HG02571 (cell line): ENCODE measurements around the gene BRD3.
"Not testable (repeated sequence)": the region's sequence is repeated elsewhere in the genome, so short reads cannot be mapped to it uniquely, and the experiment has no call there.

Source experiments
- ATAC-seq: cut with Tn5 transposase; IDR thresholded peaks from one replicate; pipeline ENCODE4 v1.9.1; 2021; ENCODE audit warnings: mild to moderate bottlenecking, moderate library complexity; ENCODE audit not compliant: unreplicated experiment

BRD3 gene

GRCh38 chr9:133995012-133995896, 72.6 kb downstream of the BRD3 start:
- no peak for ATAC-seq

- ATAC-seq: no peak
Measured at GRCh38 chr9:133994353-133995011, 73.3 kb downstream of the BRD3 start.

- ATAC-seq: no peak
Measured at GRCh38 chr9:133993635-133994253, 74.1 kb downstream of the BRD3 start.

- ATAC-seq: peak; percentile 48
Measured at GRCh38 chr9:133992780-133993634, 74.8 kb downstream of the BRD3 start.

GRCh38 chr9:133991964-133992779, 75.7 kb downstream of the BRD3 start, which contains the start of gene VAV2:
Gene VAV2, minus strand, starts transcription at chr9:133992324. Its CDS starts 46 bp downstream, at chr9:133992278.
- ATAC-seq: peak; percentile 51

- no peak for ATAC-seq
Measured at GRCh38 chr9:133991214-133991921, 76.5 kb downstream of the BRD3 start.

GRCh38 chr9:133990366-133991213, 77.2 kb downstream of the BRD3 start:
- ATAC-seq: no peak

- ATAC-seq: no peak
Measured at GRCh38 chr9:133989625-133990365, 78.0 kb downstream of the BRD3 start.

- not testable (repeated sequence) for ATAC-seq
Measured at GRCh38 chr9:133988771-133989170, 79.1 kb downstream of the BRD3 start.

GRCh38 chr9:133987946-133988665, 79.7 kb downstream of the BRD3 start:
- no peak for ATAC-seq

GRCh38 chr9:133987446-133987788, 80.4 kb downstream of the BRD3 start:
- ATAC-seq: no peak

GRCh38 chr9:133986774-133987445, 80.9 kb downstream of the BRD3 start:
- ATAC-seq: no peak

GRCh38 chr9:133986061-133986460, 81.8 kb downstream of the BRD3 start:
- no peak for ATAC-seq

GRCh38 chr9:133982971-133983720, 84.7 kb downstream of the BRD3 start:
- ATAC-seq: no peak

- no peak for ATAC-seq
Measured at GRCh38 chr9:133981958-133982681, 85.7 kb downstream of the BRD3 start.
